HCT116 (cell line): Measurements from ENCODE around the gene TCF12. TPM values are rescaled to one million over a fixed set of nuclear protein-coding genes. Genes with fewer than 3 reads are reported as not detected.

Experiments used
- ATAC-seq: fragments of 200-7000 bp; cut with Tn5 transposase; 2 replicates; pipeline ENCODE4 v1.9.1; 2020; ENCODE audit warnings: mild to moderate bottlenecking, moderate library complexity
- BruUV-seq: library from RNA; stranded (reverse); fragments of 400-500 nt; replicated peaks from 2 replicates; lab custom pipeline; 2021; lab: Mats Ljungman, UMichigan
- CTCF ChIA-PET: fragments of 300-600 bp; sonication (Branson Sonifier 250); formaldehyde crosslinking; loops from one replicate; lab custom pipeline; 2021; ENCODE audit warnings: antibody characterized with exemption; lab: Charles Lee
- POLR2A ChIA-PET: fragments of 300-600, 350-600 bp; sonication (Branson Sonifier 250); formaldehyde crosslinking; loops from one replicate; lab custom pipeline; 2021; ENCODE audit warnings: antibody characterized with exemption; lab: Charles Lee
- RAD21 ChIA-PET, 2 experiments: fragments of 300-600 bp; sonication (Branson Sonifier 250); formaldehyde crosslinking; loops; one replicate each; lab custom pipeline; 2023; ENCODE audit warnings: low total read pairs in 2 of 2; ENCODE audit not compliant: uncharacterized antibody in 2 of 2, unreplicated experiment in 2 of 2, low non-redundant PET in 1 of 2; lab: Charles Lee
- DNase-seq: peaks from one replicate; pipeline ENCODE4 v3.0.0-alpha.2; 2010; ENCODE audit warnings: low read depth, low spot score
- H2AFZ ChIP-seq: fragments of 200-600 bp; shearing (Covaris generic), sonication (generic); 2 replicates; pipeline ENCODE4 v1.6.1; 2017; ENCODE audit warnings: low read depth, mixed run types, mixed read lengths, antibody characterized with exemption, low read length; ENCODE audit not compliant: poor library complexity, severe bottlenecking
- H3K27ac ChIP-seq: 2 replicates; pipeline ENCODE4 v1.5.1; 2012; ENCODE audit warnings: low read depth, low read length
- H3K27me3 ChIP-seq: fragments of 200-600 bp; sonication (generic); 2 replicates; pipeline ENCODE4 v1.6.1; 2016; ENCODE audit warnings: mixed run types, low read length, mixed read lengths; ENCODE audit not compliant: insufficient read depth
- H3K36me3 ChIP-seq, 2 experiments: fragments of 200-500 bp in 1 of 2; fragments of 200-600 bp in 1 of 2; sonication (Bioruptor generic) in 1 of 2; sonication (generic) in 1 of 2; 2 replicates each; pipeline versions ENCODE4 v1.5.1 to v1.6.1; 2014 to 2016; ENCODE audit warnings: low read length in 2 of 2, inconsistent platforms in 1 of 2, mixed read lengths in 1 of 2, mixed run types in 1 of 2; ENCODE audit not compliant: insufficient read depth in 2 of 2, control insufficient read depth in 1 of 2
- H3K4me1 ChIP-seq, 2 experiments: fragments of 200-600 bp in 1 of 2; sonication (generic) in 1 of 2; 2 replicates each; pipeline versions ENCODE4 v1.5.1 to v1.6.1; 2012 to 2017; ENCODE audit warnings: low read length in 2 of 2, inconsistent platforms in 1 of 2, mild to moderate bottlenecking in 1 of 2, mixed read lengths in 1 of 2, mixed run types in 1 of 2, moderate library complexity in 1 of 2; ENCODE audit not compliant: insufficient read depth in 2 of 2, control insufficient read depth in 1 of 2
- H3K4me2 ChIP-seq: fragments of 200-600 bp; sonication (generic); 2 replicates; pipeline ENCODE4 v1.6.1; 2017; ENCODE audit warnings: mixed run types, low read length, mixed read lengths
- H3K4me3 ChIP-seq, 2 experiments: fragments of 200-600 bp in 1 of 2; sonication (generic) in 1 of 2; replicated peaks in 1 of 2; 2 replicates each; pipeline ENCODE4 v1.5.1; 2011 to 2016; ENCODE audit warnings: low read length in 2 of 2, control low read depth in 1 of 2, low read depth in 1 of 2, mild to moderate bottlenecking in 1 of 2, mixed read lengths in 1 of 2, mixed run types in 1 of 2
- H3K79me2 ChIP-seq: fragments of 200-600 bp; sonication (generic); 2 replicates; pipeline ENCODE4 v1.6.1; 2017; ENCODE audit warnings: mild to moderate bottlenecking, mixed run types, low read length, moderate library complexity, mixed read lengths; ENCODE audit not compliant: insufficient read depth
- H3K9ac ChIP-seq: fragments of 200-600 bp; sonication (generic); 2 replicates; pipeline ENCODE4 v1.6.1; 2016; ENCODE audit warnings: low read length, mixed read lengths
- H3K9me2 ChIP-seq: fragments of 200-600 bp; sonication (generic), shearing (Covaris generic); 2 replicates; pipeline ENCODE4 v1.6.1; 2017; ENCODE audit warnings: mixed run types, mild to moderate bottlenecking, moderate library complexity; ENCODE audit not compliant: insufficient read depth
- H3K9me3 ChIP-seq, 2 experiments: fragments of 200-500 bp in 1 of 2; fragments of 200-600 bp in 1 of 2; sonication (Bioruptor generic) in 1 of 2; sonication (generic) in 1 of 2; 2 replicates each; pipeline ENCODE4 v1.6.1; 2014 to 2017; ENCODE audit warnings: low read length in 2 of 2, mixed read lengths in 2 of 2, inconsistent platforms in 1 of 2, low read depth in 1 of 2, mild to moderate bottlenecking in 1 of 2, mixed run types in 1 of 2, moderate library complexity in 1 of 2; ENCODE audit not compliant: control insufficient read depth in 1 of 2, insufficient read depth in 1 of 2
- H4K20me1 ChIP-seq: fragments of 200-600 bp; sonication (generic), shearing (Covaris generic); 2 replicates; pipeline ENCODE4 v1.6.1; 2017; ENCODE audit warnings: mixed run types, mild to moderate bottlenecking, moderate library complexity; ENCODE audit not compliant: insufficient read depth
- CBX3 ChIP-seq: IDR thresholded peaks from 2 replicates; pipeline ENCODE4 v1.6.1; 2012; ENCODE audit warnings: low read depth
- CEBPB ChIP-seq: IDR thresholded peaks from 2 replicates; pipeline ENCODE4 v1.6.1; 2012; ENCODE audit warnings: low read depth
- EGR1 ChIP-seq: IDR thresholded peaks from 2 replicates; pipeline ENCODE4 v1.6.1; 2012; ENCODE audit warnings: low read depth
- ELF1 ChIP-seq: IDR thresholded peaks from 2 replicates; pipeline ENCODE4 v1.6.1; 2012; ENCODE audit warnings: low read depth, borderline replicate concordance
- EZH2 ChIP-seq: fragments of 200-600 bp; sonication (generic); IDR thresholded peaks from 2 replicates; pipeline ENCODE4 v1.6.1; 2017; ENCODE audit warnings: antibody characterized with exemption, mixed run types
- JUND ChIP-seq: IDR thresholded peaks from 2 replicates; pipeline ENCODE4 v1.6.1; 2012
- POLR2A ChIP-seq: IDR thresholded peaks from 2 replicates; pipeline ENCODE4 v1.7.0; 2011; ENCODE audit warnings: borderline replicate concordance; ENCODE audit not compliant: insufficient read depth, insufficient read length; ENCODE audit errors: extremely low read depth
- POLR2AphosphoS5 ChIP-seq: IDR thresholded peaks from 2 replicates; pipeline ENCODE4 v1.6.1; 2011; ENCODE audit warnings: mild to moderate bottlenecking, low read depth, low read length, moderate library complexity
- SRF ChIP-seq: IDR thresholded peaks from 2 replicates; pipeline ENCODE4 v1.6.1; 2012; ENCODE audit warnings: low read depth
- TCF7L2 ChIP-seq: IDR thresholded peaks from 2 replicates; pipeline ENCODE4 v1.7.0; 2011; ENCODE audit warnings: borderline replicate concordance, inconsistent platforms; ENCODE audit not compliant: insufficient read depth, insufficient read length; ENCODE audit errors: extremely low read depth
- ZFX ChIP-seq: fragments of 450-650 bp; IDR thresholded peaks from 2 replicates; pipeline ENCODE4 v1.6.1; 2017
- intact Hi-C: fragments of 100-400 bp; cut with micrococcal nuclease; formaldehyde crosslinking; loops from 2 replicates; pipeline ENCODE4 v1.10.0; 2022
- total RNA-seq: library from RNA; stranded (reverse); gene quantifications from one replicate; pipeline ENCODE4 v1.2.1, GENCODE V29; 2021; ENCODE audit not compliant: unreplicated experiment
- TF ChIP-seq, protein P1 (sequence below), 3 experiments: fragments of 200-600 bp in 1 of 3; sonication (generic) in 1 of 3; IDR thresholded peaks in 2 of 3; conservative IDR thresholded peaks in 1 of 3; 2 replicates each; pipeline ENCODE4 v1.5.1; 2012 to 2017; ENCODE audit warnings: low read depth in 2 of 3, low read length in 2 of 3, antibody characterized with exemption in 1 of 3, borderline replicate concordance in 1 of 3, control low read depth in 1 of 3, mild to moderate bottlenecking in 1 of 3, mixed read lengths in 1 of 3, mixed run types in 1 of 3, moderate library complexity in 1 of 3; ENCODE audit not compliant: insufficient read depth in 1 of 3
- TF ChIP-seq, protein P2 (sequence below): IDR thresholded peaks from 2 replicates; pipeline ENCODE4 v1.6.1; 2012

The TCF12 gene
- total RNA-seq, 1 experiment from 2014 or later = 71.6 TPM

DNA sequence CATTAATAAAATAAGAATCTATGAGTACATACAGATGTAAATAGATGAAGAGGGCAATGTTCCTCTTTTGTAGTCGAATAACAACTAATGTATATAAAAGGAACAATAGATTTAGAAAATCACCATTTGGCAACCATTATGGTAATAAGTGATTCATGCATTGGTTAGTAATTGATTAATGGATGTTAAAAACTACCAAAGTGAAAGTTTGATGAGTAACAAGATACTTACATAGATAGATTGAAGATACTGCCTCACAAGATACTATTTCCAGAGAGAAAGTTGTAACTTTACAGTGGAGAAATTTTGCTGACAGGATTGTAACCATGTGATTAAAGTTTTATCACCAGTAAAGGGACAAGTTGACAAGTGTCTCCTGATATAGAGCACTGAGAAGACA is 55.0 kb downstream of the TCF12 start:
- Histone ChIP-seq H3K27me3 (no peaks in the 10 kb centered on the region), H2AFZ (no peak overlapping the region), H3K36me3 (no peaks in the 10 kb centered on the region), H3K27ac (no peak overlapping the region), H3K4me3 (no peak overlapping the region), H3K9me2 (no peaks in the 10 kb centered on the region), H3K9ac (no peak overlapping the region), H3K79me2 (peaks cover 75% of the 10 kb centered on the region), H3K9me3 (no peaks in the 10 kb centered on the region), H3K4me1 (peaks cover 0 to 7% of the 10 kb centered on the region in 2 experiments; a peak in 2 of 4 replicates), H4K20me1 (peaks cover 3% of the 10 kb centered on the region; the same call in 1 of the 2 replicates), H3K4me2 (no peak overlapping the region)
- no TSS peak for BruUV-seq
- ATAC-seq (no peak), DNase-seq (no peak)
- RAD21 ChIA-PET = no interaction called here
- intact Hi-C loops = no loop called here
- CTCF ChIA-PET = no interaction called here
- TF ChIP-seq, protein P1, sequence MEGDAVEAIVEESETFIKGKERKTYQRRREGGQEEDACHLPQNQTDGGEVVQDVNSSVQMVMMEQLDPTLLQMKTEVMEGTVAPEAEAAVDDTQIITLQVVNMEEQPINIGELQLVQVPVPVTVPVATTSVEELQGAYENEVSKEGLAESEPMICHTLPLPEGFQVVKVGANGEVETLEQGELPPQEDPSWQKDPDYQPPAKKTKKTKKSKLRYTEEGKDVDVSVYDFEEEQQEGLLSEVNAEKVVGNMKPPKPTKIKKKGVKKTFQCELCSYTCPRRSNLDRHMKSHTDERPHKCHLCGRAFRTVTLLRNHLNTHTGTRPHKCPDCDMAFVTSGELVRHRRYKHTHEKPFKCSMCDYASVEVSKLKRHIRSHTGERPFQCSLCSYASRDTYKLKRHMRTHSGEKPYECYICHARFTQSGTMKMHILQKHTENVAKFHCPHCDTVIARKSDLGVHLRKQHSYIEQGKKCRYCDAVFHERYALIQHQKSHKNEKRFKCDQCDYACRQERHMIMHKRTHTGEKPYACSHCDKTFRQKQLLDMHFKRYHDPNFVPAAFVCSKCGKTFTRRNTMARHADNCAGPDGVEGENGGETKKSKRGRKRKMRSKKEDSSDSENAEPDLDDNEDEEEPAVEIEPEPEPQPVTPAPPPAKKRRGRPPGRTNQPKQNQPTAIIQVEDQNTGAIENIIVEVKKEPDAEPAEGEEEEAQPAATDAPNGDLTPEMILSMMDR (IDR thresholded peaks at IDR 0.05 in 2 of 3, conservative IDR thresholded peaks at IDR 0.05 in 1 of 3; ENCODE audit: borderline replicate concordance in 1 of 3, insufficient read depth in 1 of 3, low read depth in 2 of 3, low read length in 2 of 3) = no peak
- TF ChIP-seq TCF7L2 (no peak), POLR2A (no peak), EGR1 (no peak), CBX3 (no peak), SRF (no peak), ELF1 (no peak), EZH2 (no peak), ZFX (no peak), CEBPB (no peak), POLR2AphosphoS5 (no peak), JUND (no peak)
- TF ChIP-seq, protein P2, sequence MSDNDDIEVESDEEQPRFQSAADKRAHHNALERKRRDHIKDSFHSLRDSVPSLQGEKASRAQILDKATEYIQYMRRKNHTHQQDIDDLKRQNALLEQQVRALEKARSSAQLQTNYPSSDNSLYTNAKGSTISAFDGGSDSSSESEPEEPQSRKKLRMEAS = no peak
- POLR2A ChIA-PET = no interaction called here
